Measurements from ENCODE around the gene MED13L. TPM values are rescaled to one million over a fixed set of nuclear protein-coding genes. Genes with fewer than 3 reads are reported as not detected.

MED13L gene
- total and polyA plus RNA-seq, 11 donors: 12.2 to 84.1 (median 60.2) TPM

DNA sequence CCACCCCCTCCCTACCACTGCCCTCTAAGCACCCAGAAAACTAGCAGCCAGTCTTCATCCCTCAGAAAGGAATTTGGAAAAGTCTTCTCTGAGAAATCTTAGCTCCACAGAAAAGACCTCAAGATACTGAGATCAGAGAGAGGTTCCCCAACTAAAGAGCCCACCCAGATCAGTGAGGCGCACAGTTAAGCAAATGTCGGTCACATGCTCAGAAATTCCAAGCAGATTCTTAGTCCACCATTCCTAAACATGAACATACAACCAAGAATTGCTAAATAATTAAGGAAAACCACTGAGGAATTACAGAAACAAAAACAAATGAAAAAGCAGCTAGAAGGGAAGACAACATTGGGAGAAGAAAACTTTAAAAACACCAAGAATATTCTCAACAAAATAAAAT, 32.3 kb downstream of the MED13L start:
- peaks cover 13 to 85% (median 63%) of the 10 kb centered on the region in 12 donors for H3K4me1 ChIP-seq
- H3K36me3 ChIP-seq: no peaks in the 10 kb centered on the region
- 77 to 97% (median 94%) methylated on average over 2 of the region's 2 CpGs for WGBS, 4 donors
- no peak overlapping the region for H3K4me3 ChIP-seq
- H3K27me3 ChIP-seq: no peaks in the 10 kb centered on the region
- no peak for DNase-seq
- TF ChIP-seq, protein P1, sequence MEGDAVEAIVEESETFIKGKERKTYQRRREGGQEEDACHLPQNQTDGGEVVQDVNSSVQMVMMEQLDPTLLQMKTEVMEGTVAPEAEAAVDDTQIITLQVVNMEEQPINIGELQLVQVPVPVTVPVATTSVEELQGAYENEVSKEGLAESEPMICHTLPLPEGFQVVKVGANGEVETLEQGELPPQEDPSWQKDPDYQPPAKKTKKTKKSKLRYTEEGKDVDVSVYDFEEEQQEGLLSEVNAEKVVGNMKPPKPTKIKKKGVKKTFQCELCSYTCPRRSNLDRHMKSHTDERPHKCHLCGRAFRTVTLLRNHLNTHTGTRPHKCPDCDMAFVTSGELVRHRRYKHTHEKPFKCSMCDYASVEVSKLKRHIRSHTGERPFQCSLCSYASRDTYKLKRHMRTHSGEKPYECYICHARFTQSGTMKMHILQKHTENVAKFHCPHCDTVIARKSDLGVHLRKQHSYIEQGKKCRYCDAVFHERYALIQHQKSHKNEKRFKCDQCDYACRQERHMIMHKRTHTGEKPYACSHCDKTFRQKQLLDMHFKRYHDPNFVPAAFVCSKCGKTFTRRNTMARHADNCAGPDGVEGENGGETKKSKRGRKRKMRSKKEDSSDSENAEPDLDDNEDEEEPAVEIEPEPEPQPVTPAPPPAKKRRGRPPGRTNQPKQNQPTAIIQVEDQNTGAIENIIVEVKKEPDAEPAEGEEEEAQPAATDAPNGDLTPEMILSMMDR (IDR thresholded peaks at IDR 0.05): no peak
- no peak for TF ChIP-seq POLR2A (IDR thresholded peaks at IDR 0.05)
- H3K9me3 ChIP-seq: peaks cover 0 to 11% (median 0%) of the 10 kb centered on the region in 12 donors
- no peak for ATAC-seq
- peak overlapping the region in 1 of 12 donors; percentile 50 for H3K27ac ChIP-seq
- intact Hi-C loops (cut with DNase I): no loop called here

DNA sequence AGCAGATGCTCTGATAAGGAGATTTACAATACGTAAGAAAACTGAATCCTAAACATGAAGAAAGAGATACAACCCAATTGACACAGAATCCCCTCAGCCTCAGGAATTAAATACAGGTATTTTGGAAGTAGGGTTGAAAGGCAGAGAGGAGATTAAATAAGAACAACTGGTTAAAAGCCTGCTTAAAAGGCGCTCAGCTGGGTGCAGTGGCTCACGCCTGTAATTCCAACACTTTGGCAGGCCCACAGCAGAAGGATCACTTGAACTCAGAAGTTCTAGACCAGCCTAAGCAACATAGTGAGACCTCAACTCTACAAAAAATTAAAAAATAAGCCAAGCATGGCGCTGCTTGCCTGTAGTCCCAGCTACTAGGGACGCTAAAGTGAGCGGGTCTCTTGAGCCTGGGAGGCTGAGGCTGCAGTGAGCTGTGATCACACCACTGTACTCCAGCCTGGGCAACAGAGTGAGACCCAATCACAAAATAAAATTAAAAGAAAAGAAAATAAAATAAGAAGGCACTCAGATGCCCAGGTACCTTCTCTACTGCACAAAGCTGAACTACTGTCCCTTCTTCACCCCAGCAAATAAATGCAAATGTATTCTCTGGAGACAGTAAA, 32.9 kb downstream of the MED13L start:
- 81 to 86% (median 84%) methylated on average over 6 of the region's 6 CpGs for WGBS, 4 donors
- H3K4me1 ChIP-seq: peaks cover 13 to 90% (median 63%) of the 10 kb centered on the region in 12 donors
- peaks cover 0 to 5% (median 0%) of the 10 kb centered on the region in 12 donors for H3K9me3 ChIP-seq
- no peak for DNase-seq
- no peaks in the 10 kb centered on the region for H3K36me3 ChIP-seq
- H3K27me3 ChIP-seq: no peaks in the 10 kb centered on the region
- no peak overlapping the region for H3K4me3 ChIP-seq
- no peak for TF ChIP-seq POLR2A (IDR thresholded peaks at IDR 0.05)
- TF ChIP-seq, protein P1 (IDR thresholded peaks at IDR 0.05): no peak
- ATAC-seq: peak in 1 of 4 donors; percentile 11
- intact Hi-C loops (cut with DNase I): no loop called here
- H3K27ac ChIP-seq: peak overlapping the region in 1 of 12 donors; percentile 18

- peak overlapping the region in 1 of 12 donors; percentile 22 for H3K27ac ChIP-seq
- intact Hi-C loops (cut with DNase I): no loop called here
- H3K9me3 ChIP-seq: no peaks in the 10 kb centered on the region
These were observed 33.5 kb downstream of the MED13L start for GRCh38 chr12:116244001-116244400.

DNA sequence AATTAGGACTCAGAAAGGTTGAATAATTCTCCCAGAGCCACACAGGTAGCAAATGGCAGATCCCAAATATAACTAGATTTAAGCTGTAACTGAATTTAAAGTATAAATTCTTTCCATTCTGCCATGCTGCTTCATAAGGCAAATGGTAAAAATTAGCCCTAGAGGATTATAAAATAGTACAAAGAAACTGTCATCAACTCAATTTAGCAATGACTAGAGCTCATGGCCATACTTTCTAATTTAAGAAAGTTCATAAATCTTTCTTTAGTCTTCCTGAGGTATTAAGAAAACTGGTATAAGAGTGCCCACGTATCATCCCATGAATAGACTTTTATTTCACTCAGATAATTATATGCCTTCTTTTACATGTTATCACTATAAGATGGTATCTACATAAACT, 34.8 kb downstream of the MED13L start:
- H3K27me3 ChIP-seq: no peaks in the 10 kb centered on the region
- H3K36me3 ChIP-seq: no peaks in the 10 kb centered on the region
- H3K9me3 ChIP-seq: no peaks in the 10 kb centered on the region
- TF ChIP-seq POLR2A (IDR thresholded peaks at IDR 0.05): no peak
- TF ChIP-seq, protein P1 (IDR thresholded peaks at IDR 0.05): no peak
- H3K4me3 ChIP-seq: no peak overlapping the region
- intact Hi-C loops (cut with DNase I): no loop called here
- ATAC-seq (no peak), DNase-seq (no peak)
- H3K27ac ChIP-seq: peak overlapping the region in 4 of 12 donors; percentile 6 to 14 (median 9)
- WGBS, 4 donors: 56 to 74% (median 65%) methylated on average over 1 of the region's 1 CpG
- H3K4me1 ChIP-seq: peaks cover 7 to 80% (median 55%) of the 10 kb centered on the region in 12 donors

More at GRCh38 chr12:116244001-116244400, 33.5 kb downstream of the MED13L start:
- no peaks in the 10 kb centered on the region for H3K27me3 ChIP-seq
- 31 to 49% (median 47%) methylated on average over 2 of the region's 2 CpGs for WGBS, 4 donors
- H3K4me3 ChIP-seq: no peak overlapping the region
- peak in 3 of 4 donors; percentile 22 to 47 (median 43) for ATAC-seq
- H3K4me1 ChIP-seq: peaks cover 11 to 87% (median 59%) of the 10 kb centered on the region in 12 donors
- DNase-seq: no peak
- no peak for TF ChIP-seq POLR2A (IDR thresholded peaks at IDR 0.05)
- TF ChIP-seq, protein P1 (IDR thresholded peaks at IDR 0.05): no peak
- no peaks in the 10 kb centered on the region for H3K36me3 ChIP-seq

All from heart left ventricle (tissue), 16 donors.